Diencephalon (tissue), 1 donor: ENCODE data around the gene TRIM22. TPM values are rescaled to one million over a fixed set of nuclear protein-coding genes. Genes with fewer than 3 reads are reported as not detected.

Experiments used
- total RNA-seq: library from RNA; depleted of rRNA; stranded (reverse); fragments of >200 nt; gene quantifications from one replicate; pipeline ENCODE4 v1.2.3, GENCODE V29; 2014

The TRIM22 gene
- 6.0 TPM for total RNA-seq

GRCh38 chr11:5689551-5689983 is at the start of gene TRIM22:
TRIM22 (plus strand) TSS chr11:5689790; CDS start chr11:5696233, 6,443 bp downstream.

DNA sequence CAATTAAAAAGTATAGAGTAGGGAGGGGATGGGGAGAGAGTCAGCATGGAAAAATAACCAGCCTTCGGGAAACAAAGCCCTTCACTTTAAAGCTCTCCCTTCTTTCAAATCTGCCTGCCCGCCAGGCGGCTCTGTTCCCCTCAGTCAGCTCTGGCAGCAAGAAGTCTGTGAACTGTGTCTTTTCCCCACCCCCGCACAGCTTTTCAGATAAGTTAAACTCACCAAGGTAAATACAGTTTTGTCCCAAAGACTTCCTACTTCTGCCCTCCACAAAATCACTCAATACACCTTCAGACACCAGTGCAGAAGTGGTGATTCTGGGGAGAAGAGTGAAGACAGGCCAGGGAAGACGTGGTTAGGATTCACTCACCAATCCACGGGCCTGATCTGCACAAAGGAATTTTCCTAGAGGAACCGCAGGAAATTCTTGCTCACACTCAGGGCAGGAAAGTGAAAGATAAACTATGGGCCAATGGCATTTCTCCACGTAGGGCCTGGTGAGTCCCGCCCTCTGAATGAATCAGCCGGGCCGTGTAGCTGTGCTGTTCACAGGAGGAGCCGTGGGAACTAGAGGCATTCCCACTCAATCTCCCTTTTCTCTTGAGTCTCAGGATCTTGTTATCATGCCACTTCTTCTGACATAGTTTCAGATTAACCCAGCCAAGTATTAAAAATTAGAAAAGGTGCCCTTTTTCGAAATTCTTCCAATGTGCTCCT is 4.8 kb upstream of the TRIM22 start, which contains the start of gene TRIM5:
TSS of gene TRIM5 (minus strand) at position 429 of the 717 bp plus-strand sequence. CDS start 4,897 bp downstream, outside the sequence.

GRCh38 chr11:5736396-5736795 is 46.8 kb downstream of the TRIM22 start, which contains the start of gene OR56B1:
OR56B1 (plus strand) TSS chr11:5736448; CDS start chr11:5736517, 69 bp downstream.

GRCh38 chr11:5753943-5754342 is 64.4 kb downstream of the TRIM22 start, which contains the start of gene OR52N4:
OR52N4 (plus strand) TSS chr11:5754243; CDS start chr11:5754741, 498 bp downstream.

Other genes with a start within 250 kb of the TRIM22 start
- gene OR51I1, start 248.3 kb upstream of the TRIM22 start, total RNA-seq = not detected
- not detected for gene OR51I2, start 240.5 kb upstream of the TRIM22 start, total RNA-seq
- not detected for gene OR52D1, start 201.1 kb upstream of the TRIM22 start, total RNA-seq
- 0.46 TPM for gene UBQLN3, start 179.8 kb upstream of the TRIM22 start, total RNA-seq
- 0.46 TPM for gene UBQLNL, start 173.1 kb upstream of the TRIM22 start, total RNA-seq
- 0.69 TPM for gene OR52H1, start 141.2 kb upstream of the TRIM22 start, total RNA-seq
- not detected for gene OR52B6, start 108.9 kb upstream of the TRIM22 start, total RNA-seq
- 1.2 TPM for gene TRIM6, start 93.2 kb upstream of the TRIM22 start, total RNA-seq
- gene TRIM34, start 64.8 kb upstream of the TRIM22 start, total RNA-seq = 2.3 TPM
- 7.6 TPM for gene TRIM5, start 4.7 kb upstream of the TRIM22 start, total RNA-seq
- gene OR56B1, start 46.7 kb downstream of the TRIM22 start, total RNA-seq = not detected
- gene OR52N4, start 64.5 kb downstream of the TRIM22 start, total RNA-seq = not detected
- gene OR52N5, start 93.6 kb downstream of the TRIM22 start, total RNA-seq = not detected
- gene OR52N1, start 101.5 kb downstream of the TRIM22 start, total RNA-seq = not detected
- not detected for gene OR52N2, start 119.1 kb downstream of the TRIM22 start, total RNA-seq
- not detected for gene OR52E6, start 152.1 kb downstream of the TRIM22 start, total RNA-seq
- not detected for gene OR52E8, start 167.9 kb downstream of the TRIM22 start, total RNA-seq
- gene OR52E4, start 190.8 kb downstream of the TRIM22 start, total RNA-seq = not detected
- not detected for gene OR52E5, start 203.4 kb downstream of the TRIM22 start, total RNA-seq